DOHH2 (cell line): ENCODE data around the gene PTPN2.

Experiments used
- H3F3A ChIP-seq: fragments of 200-600 bp; sonication (generic), shearing (Covaris generic); 2 replicates; pipeline ENCODE4 v1.6.0; 2016; ENCODE audit warnings: antibody characterized with exemption, mild to moderate bottlenecking; ENCODE audit not compliant: control insufficient read depth, insufficient read depth
- H3K27ac ChIP-seq: fragments of 200-600 bp; sonication (generic); 2 replicates; pipeline ENCODE4 v1.5.1; 2014; ENCODE audit warnings: low read depth, mild to moderate bottlenecking, low read length, moderate library complexity
- H3K27me3 ChIP-seq: fragments of 200-600 bp; sonication (generic); 2 replicates; pipeline ENCODE4 v1.6.1; 2014; ENCODE audit warnings: mild to moderate bottlenecking, low read length, mixed read lengths; ENCODE audit not compliant: control insufficient read depth
- H3K36me3 ChIP-seq: fragments of 200-600 bp; sonication (generic); 2 replicates; pipeline ENCODE4 v1.6.1; 2014; ENCODE audit warnings: mild to moderate bottlenecking, low read length, moderate library complexity, mixed read lengths; ENCODE audit not compliant: control insufficient read depth
- H3K4me1 ChIP-seq: fragments of 200-600 bp; sonication (generic); 2 replicates; pipeline ENCODE4 v1.6.1; 2014; ENCODE audit warnings: mild to moderate bottlenecking, low read length, mixed read lengths; ENCODE audit not compliant: control insufficient read depth
- H3K4me2 ChIP-seq: fragments of 200-600 bp; sonication (generic); 2 replicates; pipeline ENCODE4 v1.6.0; 2014; ENCODE audit warnings: mild to moderate bottlenecking, low read length, moderate library complexity
- H3K4me3 ChIP-seq: fragments of 200-600 bp; sonication (generic); 2 replicates; pipeline ENCODE4 v1.5.1; 2014; ENCODE audit warnings: mild to moderate bottlenecking, low read length, mixed read lengths
- H3K79me2 ChIP-seq: fragments of 200-600 bp; sonication (generic); 2 replicates; pipeline ENCODE4 v1.6.1; 2014; ENCODE audit warnings: mild to moderate bottlenecking, low read length, mixed read lengths; ENCODE audit not compliant: control insufficient read depth
- H3K9me2 ChIP-seq: fragments of 200-600 bp; sonication (generic); replicated peaks from 2 replicates; pipeline ENCODE4 v1.6.1; 2014; ENCODE audit warnings: mild to moderate bottlenecking, low read length, mixed read lengths; ENCODE audit not compliant: control insufficient read depth
- H3K9me3 ChIP-seq: fragments of 200-600 bp; sonication (generic); 2 replicates; pipeline ENCODE4 v1.6.1; 2014; ENCODE audit warnings: antibody characterized with exemption, low read length, mixed read lengths; ENCODE audit not compliant: control insufficient read depth, insufficient read depth
- H4K20me1 ChIP-seq: fragments of 200-600 bp; sonication (generic); 2 replicates; pipeline ENCODE4 v1.6.0; 2014; ENCODE audit warnings: low read depth, mild to moderate bottlenecking, antibody characterized with exemption, low read length, moderate library complexity; ENCODE audit not compliant: control insufficient read depth, insufficient read depth
- EZH2phosphoT487 ChIP-seq: fragments of 200-600 bp; sonication (generic); IDR thresholded peaks from 2 replicates; pipeline ENCODE4 v1.6.1; 2017; ENCODE audit warnings: borderline replicate concordance, mild to moderate bottlenecking, antibody characterized with exemption, low read length, moderate library complexity, mixed read lengths
- TF ChIP-seq, protein P1 (sequence below): fragments of 200-600 bp; sonication (generic); IDR thresholded peaks from one replicate; pipeline ENCODE4 v1.5.1; 2014; ENCODE audit warnings: antibody characterized with exemption, mild to moderate bottlenecking, low read depth, low read length; ENCODE audit not compliant: poor library complexity, severe bottlenecking

Gene PTPN2

DNA sequence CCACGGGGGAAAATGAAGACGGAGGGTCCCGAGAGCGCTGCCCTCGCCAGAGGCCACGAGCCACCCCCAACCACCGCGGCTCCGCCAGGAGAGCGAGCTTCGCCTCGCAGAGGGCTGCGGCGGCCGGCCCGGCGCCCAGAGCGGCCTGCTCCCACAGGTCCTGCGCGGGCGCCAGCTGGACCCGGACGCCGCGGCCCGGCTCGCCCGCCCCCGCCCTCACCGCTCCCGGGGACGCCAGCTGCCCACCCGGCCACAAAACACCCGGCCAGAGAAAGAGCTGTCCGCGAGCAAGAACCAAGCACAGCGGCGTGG lies 709 bp downstream of the PTPN2 start:
- Histone ChIP-seq H4K20me1 (peaks cover 27% of the 10 kb centered on the region), H3K9me3 (no peaks in the 10 kb centered on the region), H3K4me2 (peak overlapping the region; percentile 74), H3K79me2 (peaks cover 57% of the 10 kb centered on the region), H3K4me1 (peaks cover 65% of the 10 kb centered on the region), H3K27ac (peak overlapping the region; percentile 81), H3K4me3 (peak overlapping the region; percentile 82), H3K36me3 (peaks cover 10% of the 10 kb centered on the region), H3K9me2 (no peaks in the 10 kb centered on the region), H3K27me3 (no peaks in the 10 kb centered on the region), H3F3A (peaks cover 18% of the 10 kb centered on the region)
- TF ChIP-seq EZH2phosphoT487, result no peak
- TF ChIP-seq, protein P1, sequence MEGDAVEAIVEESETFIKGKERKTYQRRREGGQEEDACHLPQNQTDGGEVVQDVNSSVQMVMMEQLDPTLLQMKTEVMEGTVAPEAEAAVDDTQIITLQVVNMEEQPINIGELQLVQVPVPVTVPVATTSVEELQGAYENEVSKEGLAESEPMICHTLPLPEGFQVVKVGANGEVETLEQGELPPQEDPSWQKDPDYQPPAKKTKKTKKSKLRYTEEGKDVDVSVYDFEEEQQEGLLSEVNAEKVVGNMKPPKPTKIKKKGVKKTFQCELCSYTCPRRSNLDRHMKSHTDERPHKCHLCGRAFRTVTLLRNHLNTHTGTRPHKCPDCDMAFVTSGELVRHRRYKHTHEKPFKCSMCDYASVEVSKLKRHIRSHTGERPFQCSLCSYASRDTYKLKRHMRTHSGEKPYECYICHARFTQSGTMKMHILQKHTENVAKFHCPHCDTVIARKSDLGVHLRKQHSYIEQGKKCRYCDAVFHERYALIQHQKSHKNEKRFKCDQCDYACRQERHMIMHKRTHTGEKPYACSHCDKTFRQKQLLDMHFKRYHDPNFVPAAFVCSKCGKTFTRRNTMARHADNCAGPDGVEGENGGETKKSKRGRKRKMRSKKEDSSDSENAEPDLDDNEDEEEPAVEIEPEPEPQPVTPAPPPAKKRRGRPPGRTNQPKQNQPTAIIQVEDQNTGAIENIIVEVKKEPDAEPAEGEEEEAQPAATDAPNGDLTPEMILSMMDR, result no peak

DNA sequence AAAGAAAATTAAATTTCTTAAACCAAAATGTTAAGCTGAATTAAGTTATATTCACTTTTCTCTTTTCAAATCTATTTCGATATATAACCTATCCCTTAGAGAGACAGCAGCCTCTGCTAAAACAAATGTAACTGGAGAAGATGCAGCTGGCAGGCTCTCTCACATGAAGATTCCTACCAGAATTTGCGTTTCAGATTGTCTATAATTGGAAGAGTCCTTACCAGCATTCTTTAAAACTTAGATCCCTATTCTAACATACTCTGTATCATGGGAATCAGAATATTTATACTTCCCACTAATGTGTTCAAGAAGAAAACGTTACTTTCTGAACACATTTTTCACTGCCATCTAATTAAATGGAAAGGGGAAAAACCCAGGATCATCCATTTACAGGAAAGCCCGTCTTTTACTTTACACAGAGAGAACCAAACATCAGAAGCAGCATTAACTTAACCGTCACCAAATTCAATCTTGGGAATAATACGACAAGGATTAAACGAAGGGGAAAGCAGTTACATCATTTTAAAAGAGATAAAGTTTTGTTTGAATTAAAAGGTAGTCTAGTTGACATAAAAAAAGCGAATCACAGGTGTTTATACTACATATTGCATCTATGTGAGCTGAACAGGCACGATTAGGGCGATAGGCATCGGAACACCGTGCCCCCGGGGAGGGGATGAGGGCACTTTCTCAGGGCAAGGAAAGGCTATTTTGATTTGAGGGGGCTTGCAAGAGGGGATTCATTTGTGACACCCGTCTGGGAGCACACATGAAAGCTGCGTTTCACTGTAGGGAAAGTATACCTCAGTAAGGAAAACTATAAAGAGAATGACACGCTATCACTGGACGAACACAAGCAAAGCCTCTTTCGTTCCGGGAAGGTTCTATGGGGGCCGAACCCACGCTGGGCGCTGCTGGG lies 1.3 kb downstream of the PTPN2 start:
- H3K27me3 ChIP-seq, result no peaks in the 10 kb centered on the region
- peaks cover 63% of the 10 kb centered on the region for H3K79me2 ChIP-seq

GRCh38 chr18:12880541-12880910 lies 3.5 kb downstream of the PTPN2 start:
- H3K4me1 ChIP-seq, result peaks cover 64% of the 10 kb centered on the region
- peaks cover 14% of the 10 kb centered on the region for H3F3A ChIP-seq
- peaks cover 14% of the 10 kb centered on the region for H3K36me3 ChIP-seq
- TF ChIP-seq, protein P1, result no peak
- no peak for TF ChIP-seq EZH2phosphoT487
- H3K4me2 ChIP-seq, result peak overlapping the region; percentile 74
- H3K4me3 ChIP-seq, result peak overlapping the region; percentile 53
- H3K27ac ChIP-seq, result peak overlapping the region; percentile 16; the same call in 1 of the 2 replicates
- H3K79me2 ChIP-seq, result peaks cover 85% of the 10 kb centered on the region
- peaks cover 27% of the 10 kb centered on the region for H4K20me1 ChIP-seq
- no peaks in the 10 kb centered on the region for H3K9me2 ChIP-seq
- no peaks in the 10 kb centered on the region for H3K9me3 ChIP-seq
- no peaks in the 10 kb centered on the region for H3K27me3 ChIP-seq

More for the DNA sequence above, 1.3 kb downstream of the PTPN2 start:
- peaks cover 10% of the 10 kb centered on the region for H3K36me3 ChIP-seq
- peak overlapping the region; percentile 81; the same call in 1 of the 2 replicates for H3K27ac ChIP-seq
- H3K9me3 ChIP-seq, result no peaks in the 10 kb centered on the region
- H3F3A ChIP-seq, result peaks cover 18% of the 10 kb centered on the region
- H4K20me1 ChIP-seq, result peaks cover 27% of the 10 kb centered on the region
- peak overlapping the region; percentile 82 for H3K4me3 ChIP-seq
- TF ChIP-seq, protein P1, result no peak
- peak overlapping the region; percentile 74 for H3K4me2 ChIP-seq
- H3K4me1 ChIP-seq, result peaks cover 65% of the 10 kb centered on the region
- no peaks in the 10 kb centered on the region for H3K9me2 ChIP-seq
